Esophagus muscularis mucosa (tissue), 3 donors: Measurements from ENCODE around the gene STON2.

ENCODE experiments used
- POLR2A ChIP-seq: fragments of 450-650 bp; IDR thresholded peaks from one replicate; pipeline ENCODE4 v1.6.1; 2017; ENCODE audit warnings: antibody characterized with exemption, moderate library complexity, mild to moderate bottlenecking, low read depth
- POLR2AphosphoS5 ChIP-seq, 2 donors: sonication (generic); formaldehyde crosslinking; IDR thresholded peaks; one replicate each; pipeline ENCODE4 v1.6.1; 2017; ENCODE audit warnings: antibody characterized with exemption in 2 of 2
- TF ChIP-seq, protein P1 (sequence below), 3 experiments: fragments of 200-600 bp in 2 of 3; fragments of 450-650 bp in 1 of 3; sonication (generic) in 2 of 3; IDR thresholded peaks; one replicate each; pipeline ENCODE4 v1.5.1; 2017 to 2019; ENCODE audit warnings: antibody characterized with exemption in 3 of 3, mild to moderate bottlenecking in 2 of 3, moderate library complexity in 1 of 3

DNA sequence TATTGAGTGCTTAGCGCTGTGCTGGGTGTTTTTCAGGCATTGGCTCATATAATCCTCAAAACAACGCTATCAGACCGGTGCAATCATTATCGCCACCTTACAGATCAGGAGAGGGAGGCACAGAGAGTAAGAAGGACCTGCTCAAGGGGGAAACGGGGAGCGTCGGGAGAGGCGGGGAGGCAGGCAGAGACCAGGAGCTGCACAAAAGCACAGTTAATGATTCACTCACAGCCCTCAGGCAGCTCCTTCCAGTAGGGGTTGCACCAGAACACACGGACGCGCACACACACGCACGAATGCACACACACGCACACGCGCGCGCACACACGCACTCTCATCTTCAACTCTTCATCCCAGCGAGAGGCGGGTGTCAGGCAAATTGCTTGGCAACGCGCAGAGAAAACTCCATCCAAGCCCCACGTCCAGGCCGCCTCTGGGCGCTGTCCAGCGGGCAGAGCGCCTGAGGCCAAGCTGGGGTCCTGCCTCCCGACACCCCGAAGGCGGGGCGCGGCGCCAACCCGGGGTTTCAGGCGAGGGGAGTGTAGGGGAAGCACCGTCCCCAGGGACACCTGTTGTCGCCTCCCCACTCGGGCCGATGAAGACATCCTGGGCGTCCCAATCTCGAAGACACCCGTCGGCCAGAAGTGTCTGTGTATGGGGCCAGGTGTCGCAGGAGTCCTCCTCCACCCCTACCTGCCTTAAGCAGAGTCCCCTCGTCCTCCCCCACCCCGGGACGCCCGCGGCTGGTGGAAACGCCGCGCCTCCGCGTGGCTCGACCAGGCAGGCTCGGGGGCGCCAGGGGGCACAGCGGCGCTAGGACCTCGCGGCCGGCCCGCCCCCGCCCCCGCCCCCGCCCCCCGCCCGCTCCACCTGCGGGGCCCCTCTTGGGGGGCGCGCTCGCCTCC is 35.5 kb upstream of the STON2 start:
- TF ChIP-seq, protein P1, sequence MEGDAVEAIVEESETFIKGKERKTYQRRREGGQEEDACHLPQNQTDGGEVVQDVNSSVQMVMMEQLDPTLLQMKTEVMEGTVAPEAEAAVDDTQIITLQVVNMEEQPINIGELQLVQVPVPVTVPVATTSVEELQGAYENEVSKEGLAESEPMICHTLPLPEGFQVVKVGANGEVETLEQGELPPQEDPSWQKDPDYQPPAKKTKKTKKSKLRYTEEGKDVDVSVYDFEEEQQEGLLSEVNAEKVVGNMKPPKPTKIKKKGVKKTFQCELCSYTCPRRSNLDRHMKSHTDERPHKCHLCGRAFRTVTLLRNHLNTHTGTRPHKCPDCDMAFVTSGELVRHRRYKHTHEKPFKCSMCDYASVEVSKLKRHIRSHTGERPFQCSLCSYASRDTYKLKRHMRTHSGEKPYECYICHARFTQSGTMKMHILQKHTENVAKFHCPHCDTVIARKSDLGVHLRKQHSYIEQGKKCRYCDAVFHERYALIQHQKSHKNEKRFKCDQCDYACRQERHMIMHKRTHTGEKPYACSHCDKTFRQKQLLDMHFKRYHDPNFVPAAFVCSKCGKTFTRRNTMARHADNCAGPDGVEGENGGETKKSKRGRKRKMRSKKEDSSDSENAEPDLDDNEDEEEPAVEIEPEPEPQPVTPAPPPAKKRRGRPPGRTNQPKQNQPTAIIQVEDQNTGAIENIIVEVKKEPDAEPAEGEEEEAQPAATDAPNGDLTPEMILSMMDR (IDR thresholded peaks at IDR 0.05) = no peak
- no peak for TF ChIP-seq POLR2AphosphoS5 (IDR thresholded peaks at IDR 0.05)
- TF ChIP-seq POLR2A = no peak
